Liver (tissue), 2 donors: ENCODE measurements around the gene GBE1.

Experiments used
- CTCF ChIP-seq: fragments of 150-350 bp; IDR thresholded peaks from 2 replicates; pipeline ENCODE4 v1.5.1; 2017; ENCODE audit warnings: improper control_type of control experiment, low read depth, low read length; ENCODE audit not compliant: missing input control
- FOXA1 ChIP-seq: IDR thresholded peaks from 2 replicates; pipeline ENCODE4 v1.6.1; 2016; ENCODE audit warnings: antibody characterized with exemption
- donor health status: healthy.

DNA sequence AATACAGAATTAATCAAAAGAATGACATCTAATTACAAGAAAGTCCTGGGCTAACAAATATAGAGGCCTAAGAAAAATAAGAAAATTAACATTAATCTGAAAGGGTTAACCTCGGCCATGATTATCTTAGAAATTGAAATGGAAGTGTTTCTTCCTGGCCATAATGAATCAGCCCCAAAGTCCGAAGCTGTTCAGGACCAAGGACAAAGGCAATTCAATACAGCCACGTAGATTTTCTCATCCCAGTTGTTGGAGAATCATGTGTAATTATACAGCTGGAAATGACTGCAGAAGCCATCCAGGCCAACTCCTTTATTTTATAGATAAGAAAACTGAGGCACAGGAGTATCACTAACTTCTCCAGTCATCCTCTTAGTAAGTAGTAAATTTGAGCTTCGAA, 38.0 kb upstream of the GBE1 start:
- no peak for TF ChIP-seq CTCF
- no peak for TF ChIP-seq FOXA1
